Activated CD8-positive, alpha-beta memory T cell treated with anti-CD3 and anti-CD28 coated beads, Interleukin-2, amount 50 U/mL, for 48 hours (primary cell): ENCODE measurements around the gene PLPPR5.
"Not testable (repeated sequence)": the region's sequence is repeated elsewhere in the genome, so short reads cannot be mapped to it uniquely, and the experiment has no call there.

Source experiments
- DNase-seq: peaks from one replicate; pipeline ENCODE4 v3.0.0-alpha.2; 2020

PLPPR5 gene

DNA sequence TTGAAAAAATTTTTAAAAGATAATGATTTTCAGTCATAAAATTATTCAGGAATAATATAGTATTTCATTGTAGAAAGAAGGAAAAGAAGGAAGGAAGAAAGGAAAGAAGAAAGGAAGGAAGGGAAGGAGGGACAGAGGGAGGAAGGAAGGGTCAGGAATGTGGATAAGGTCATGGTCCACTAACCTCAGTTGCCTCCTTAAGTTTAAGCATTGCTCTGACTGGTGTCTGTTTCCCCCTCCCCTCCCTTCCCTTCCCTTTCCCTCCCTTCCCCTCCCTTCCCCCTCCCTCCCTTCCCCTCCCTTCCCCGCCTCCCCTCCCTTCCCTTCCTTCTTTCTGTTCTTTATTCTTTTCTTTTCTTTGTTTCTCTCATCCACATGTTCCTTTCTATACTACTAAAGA lies 95.7 kb downstream of the PLPPR5 start:
- no peak for DNase-seq

DNA sequence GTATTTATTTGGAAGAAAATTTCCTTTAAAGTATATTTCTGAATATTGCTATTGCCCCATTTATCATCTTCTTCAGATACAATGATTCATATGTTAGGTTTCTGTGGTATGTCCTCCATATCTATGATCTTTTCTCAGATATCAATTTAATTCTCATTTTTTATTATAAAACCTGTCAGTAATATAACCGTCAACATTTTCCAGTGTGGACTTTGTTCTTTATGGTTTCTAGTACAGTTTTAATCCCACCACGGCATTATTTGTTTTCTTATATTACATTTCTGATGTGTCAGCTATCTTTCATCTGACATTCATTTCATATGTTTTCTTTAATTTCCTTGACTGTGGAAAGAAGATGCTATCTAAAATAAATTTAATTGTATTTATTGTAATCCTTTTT lies 97.9 kb downstream of the PLPPR5 start:
- no peak for DNase-seq

DNA sequence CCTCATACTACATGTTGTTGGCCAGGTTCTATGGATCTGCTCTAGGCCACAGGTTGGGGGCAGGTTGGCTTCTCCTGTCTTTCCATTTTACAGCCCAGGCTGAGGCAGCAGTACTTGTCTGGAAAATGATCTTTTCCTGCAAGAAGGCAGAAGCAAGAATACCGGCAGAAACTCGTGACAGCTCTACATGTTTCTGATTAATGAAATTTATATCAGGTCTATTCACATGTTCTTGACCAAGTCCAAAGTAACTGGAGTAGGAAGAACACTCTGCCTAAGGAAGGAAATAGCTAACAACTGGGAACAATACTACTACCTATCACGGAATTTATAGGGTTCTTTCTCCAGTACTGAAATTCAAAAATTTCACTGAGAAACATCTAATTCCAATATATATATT lies 98.3 kb downstream of the PLPPR5 start:
- DNase-seq: no peak

DNA sequence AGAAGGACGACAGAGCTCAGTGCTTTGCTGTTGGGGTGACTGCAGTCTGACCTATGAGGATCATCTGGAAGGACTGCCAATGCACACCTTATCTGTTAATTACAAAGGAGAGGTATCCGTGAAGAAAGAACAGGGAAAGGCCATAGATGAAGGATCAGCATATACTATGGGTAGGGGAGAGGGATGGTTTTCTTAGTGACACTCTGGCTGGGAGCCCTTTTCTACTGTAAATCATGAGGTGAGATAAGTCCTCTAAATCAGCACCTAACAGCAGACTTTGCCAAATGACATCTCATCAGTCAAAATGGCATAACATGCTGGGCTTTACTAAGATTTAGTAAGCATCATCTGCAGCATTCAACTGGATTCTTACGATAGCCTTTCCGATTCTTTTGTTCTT lies 100.0 kb downstream of the PLPPR5 start:
- DNase-seq: no peak

DNA sequence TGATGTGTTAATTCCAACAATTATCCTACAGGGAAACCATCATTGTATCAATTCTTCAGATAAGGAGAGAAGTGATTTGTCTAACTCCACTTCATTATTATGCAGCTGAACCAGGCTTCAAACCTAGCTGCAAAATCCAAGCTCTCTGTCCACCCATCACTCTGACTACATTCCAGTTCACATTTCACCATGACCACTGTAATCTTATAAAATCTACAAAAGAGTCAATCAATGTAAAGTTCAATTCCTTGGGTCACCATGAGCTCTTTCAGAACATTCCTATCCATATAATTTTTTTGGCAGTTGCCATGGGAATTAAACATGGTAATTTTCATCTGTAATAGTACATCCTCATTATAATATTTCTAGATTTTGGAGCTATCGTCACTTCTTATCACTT lies 100.9 kb downstream of the PLPPR5 start:
- DNase-seq: no peak

DNA sequence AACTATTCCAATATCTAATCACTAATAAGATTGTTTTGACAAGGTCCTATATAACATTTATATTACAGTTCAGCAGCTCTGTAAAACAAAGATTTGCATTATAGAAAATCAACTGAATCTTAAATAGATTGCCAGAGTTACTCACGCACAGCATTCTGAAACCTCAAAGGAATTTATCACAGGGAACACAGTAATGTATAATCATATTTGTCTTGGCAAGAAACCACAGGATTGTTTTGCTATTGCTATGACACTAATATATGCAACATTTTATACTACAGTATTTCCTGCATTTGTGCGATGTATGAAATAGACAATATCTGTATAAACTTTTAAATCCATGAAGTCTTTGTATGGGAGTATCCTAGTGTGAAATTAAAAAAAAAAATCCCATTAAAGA lies 101.4 kb downstream of the PLPPR5 start:
- DNase-seq: no peak

DNA sequence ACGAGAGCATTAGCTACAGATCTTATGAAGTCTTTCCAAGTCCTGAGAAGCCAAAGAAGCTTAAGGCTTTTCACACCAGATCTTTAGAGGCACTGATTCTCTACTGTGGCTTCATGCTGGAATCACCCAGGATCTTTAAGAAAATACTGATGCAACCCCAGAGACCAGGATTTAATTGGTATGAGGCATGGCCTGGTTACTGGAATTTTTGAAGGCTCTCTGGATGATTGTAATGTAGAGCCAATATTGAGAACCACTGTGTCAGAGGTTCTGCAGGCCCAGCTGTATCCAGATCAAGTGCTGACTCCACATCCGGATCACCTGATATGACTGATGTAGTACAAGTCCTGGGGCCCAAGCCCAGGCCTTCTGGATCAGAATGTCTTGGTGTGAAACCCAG lies 105.7 kb downstream of the PLPPR5 start:
- DNase-seq: no peak

DNA sequence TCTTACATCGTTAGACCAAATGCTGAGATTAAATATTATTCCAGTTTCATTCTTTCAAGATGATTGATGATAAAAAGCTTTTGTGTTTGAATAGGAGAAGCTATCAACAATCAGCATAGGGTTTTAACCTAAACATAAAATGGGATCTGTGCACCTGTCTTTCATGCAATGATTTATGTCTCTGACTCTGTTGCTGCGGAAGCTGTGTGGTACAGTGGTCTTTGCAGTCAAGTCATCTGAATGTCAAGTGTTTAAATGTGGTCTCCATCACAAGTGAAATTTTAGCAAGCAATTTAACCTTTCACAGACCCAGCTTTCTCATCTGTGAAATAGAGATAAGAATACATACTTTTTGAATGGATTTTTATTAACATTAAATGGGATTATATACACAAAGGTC lies 107.2 kb downstream of the PLPPR5 start:
- DNase-seq: no peak

DNA sequence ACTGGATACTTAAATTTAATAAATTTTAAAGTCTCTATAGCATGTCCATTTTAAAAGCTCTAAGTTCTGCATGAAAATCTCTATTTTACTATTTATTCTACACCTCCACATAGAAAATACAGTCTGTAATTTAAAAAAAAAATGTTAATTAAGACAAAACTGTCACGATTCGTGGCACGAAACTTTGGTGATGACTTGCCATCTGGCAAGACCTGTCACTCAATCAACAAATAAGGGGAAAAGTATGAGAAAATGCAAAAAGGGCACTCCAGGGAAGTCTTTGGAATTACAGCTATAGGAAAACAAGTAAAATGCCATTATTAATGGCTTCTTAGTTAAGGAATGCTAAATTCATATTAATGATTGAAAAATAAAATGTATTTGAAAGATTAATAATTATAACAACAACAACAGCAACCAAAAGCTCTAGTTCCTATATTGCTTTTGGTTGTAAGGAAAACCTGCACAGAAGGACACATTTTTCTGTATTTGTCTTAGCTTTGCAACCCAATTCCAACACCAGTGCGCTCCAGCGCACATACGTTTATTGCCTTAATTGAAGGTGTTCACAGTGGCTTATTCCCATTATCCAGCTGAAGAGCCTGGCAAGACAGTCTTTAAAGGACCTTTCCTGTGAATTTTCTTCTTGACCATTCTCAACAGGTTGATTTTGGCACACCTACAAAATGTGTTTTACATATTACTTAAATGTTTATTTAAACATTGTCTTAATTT lies 107.8 kb downstream of the PLPPR5 start:
- DNase-seq: no peak

DNA sequence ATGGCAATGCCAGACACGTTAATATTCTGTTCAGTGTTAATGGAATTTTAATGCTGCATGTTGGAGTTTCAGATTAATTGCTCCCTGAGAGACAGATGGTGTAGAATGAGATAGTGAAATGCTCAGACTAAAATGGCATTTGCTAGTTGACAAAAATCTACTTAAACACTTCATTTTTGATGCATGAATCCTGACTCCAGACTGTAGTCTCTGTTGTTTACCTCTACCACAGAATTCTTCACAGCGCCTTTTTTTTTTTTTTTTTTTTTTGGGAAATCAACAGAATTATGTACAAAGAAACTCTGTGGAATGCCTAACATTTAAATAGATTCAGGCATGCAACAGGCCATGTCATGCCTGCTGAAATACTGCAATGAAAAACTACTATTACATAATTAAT lies 111.3 kb downstream of the PLPPR5 start:
- no peak for DNase-seq

DNA sequence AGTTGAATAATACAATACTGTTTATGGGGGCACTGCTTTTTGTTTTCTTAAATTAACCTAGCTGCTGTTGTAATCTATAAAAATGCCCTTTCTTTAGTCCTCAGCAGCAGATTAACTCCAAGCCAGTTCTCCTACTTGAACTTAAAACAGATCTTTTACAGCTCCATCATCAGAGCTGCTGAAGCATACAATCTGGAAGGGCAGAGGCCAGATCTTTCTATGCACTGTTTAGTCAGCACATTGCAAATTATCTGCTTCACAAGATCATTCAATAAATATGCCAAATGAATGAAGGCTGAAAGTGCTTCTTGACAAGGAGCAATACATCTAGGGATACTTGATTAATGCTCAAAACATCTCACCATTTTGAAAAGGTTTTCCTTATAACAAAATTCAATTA lies 115.8 kb downstream of the PLPPR5 start:
- DNase-seq: no peak

DNA sequence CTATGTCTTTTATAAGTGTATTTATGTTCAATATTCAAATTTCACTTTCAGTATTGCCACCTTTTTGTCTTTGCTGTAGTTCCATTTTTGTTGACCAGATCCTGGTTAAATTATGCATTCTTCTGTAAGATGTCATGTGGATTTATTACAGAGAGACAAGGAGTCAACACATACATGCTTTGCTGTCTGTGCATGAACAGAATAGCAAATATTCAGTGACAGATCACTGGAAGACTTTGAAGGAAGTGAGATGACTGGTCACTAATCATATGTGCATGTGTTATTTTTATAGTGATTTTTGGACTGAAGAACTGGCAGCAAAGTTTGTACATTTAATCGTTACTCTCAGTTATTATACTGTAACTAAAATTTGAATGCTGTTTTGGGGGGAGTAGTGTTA lies 117.2 kb downstream of the PLPPR5 start:
- no peak for DNase-seq

DNA sequence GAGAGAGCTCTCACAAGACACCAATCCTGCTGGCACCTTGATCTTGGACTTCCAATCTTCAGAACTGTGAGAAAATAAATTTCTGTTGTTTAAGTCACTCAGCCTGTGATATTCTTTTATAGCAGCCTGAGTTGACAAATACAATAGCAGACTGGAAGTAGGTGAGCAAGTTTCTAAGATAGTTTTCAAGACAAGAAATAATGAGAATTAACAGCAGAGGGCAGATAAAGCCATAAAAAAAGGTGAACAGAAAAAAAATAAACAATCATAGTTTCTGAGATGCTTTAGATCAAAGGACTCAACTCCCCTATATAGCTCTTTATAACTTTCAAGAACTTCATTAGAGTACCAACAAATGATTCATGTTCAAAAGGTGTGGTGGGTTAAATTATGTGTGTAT lies 119.8 kb downstream of the PLPPR5 start:
- no peak for DNase-seq

DNA sequence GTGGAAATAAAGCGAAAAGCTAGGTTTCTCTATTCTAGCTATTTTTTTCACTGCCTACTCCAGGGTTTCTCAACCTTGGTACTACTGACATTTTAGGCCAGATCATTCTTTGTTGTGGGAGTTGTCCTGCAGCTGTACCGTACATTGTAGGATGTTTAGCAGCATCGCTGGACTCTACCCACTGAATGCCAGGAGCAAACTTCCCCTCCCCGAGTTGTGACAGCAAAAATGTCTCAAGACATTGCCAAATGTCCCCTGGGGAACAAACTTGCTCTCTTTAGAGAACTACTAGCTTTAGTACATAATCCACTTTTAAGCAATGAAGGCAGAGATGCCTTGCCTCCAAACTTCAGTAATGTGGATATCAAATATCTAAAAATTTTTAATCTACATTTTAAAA lies 122.8 kb downstream of the PLPPR5 start:
- no peak for DNase-seq

DNA sequence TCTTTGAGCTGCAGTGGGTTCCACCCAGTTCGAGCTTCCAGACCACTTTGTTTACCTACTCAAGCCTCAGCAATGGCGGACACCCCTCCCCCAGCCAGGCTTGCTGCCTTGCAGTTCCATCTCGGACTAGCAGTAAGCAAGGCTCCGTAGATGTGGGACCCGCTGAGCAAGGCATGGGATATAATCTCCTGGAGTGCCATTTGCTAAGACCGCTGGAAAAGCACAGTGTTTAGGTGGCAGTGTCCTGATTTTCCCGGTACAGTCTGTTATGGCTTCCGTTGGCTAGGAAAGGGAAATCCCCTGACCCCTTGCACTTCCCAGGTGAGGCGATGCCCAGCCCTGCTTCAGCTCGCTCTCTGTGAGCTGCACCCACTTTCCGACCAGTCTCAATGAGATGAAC lies 123.4 kb downstream of the PLPPR5 start:
- not testable (repeated sequence) for DNase-seq

DNA sequence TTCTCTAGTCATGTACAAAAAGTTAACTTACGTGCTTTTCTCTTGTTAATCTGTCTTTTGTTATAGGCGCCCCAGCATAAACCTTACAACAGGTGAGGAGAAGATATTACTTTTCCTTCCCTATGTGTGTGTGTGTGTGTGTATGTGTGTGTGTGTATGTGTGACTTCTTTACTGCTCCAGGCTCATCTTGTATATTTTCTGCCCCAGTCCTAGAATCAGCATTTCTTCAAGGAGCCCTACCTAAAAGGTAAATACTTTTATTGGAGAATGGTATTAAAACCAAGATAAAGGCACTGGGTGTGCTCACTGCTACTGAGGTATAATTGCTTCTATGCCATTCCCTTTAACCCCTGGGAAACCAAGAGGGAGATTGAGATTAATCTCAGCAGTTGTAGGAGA lies 129.8 kb downstream of the PLPPR5 start:
- DNase-seq: no peak

DNA sequence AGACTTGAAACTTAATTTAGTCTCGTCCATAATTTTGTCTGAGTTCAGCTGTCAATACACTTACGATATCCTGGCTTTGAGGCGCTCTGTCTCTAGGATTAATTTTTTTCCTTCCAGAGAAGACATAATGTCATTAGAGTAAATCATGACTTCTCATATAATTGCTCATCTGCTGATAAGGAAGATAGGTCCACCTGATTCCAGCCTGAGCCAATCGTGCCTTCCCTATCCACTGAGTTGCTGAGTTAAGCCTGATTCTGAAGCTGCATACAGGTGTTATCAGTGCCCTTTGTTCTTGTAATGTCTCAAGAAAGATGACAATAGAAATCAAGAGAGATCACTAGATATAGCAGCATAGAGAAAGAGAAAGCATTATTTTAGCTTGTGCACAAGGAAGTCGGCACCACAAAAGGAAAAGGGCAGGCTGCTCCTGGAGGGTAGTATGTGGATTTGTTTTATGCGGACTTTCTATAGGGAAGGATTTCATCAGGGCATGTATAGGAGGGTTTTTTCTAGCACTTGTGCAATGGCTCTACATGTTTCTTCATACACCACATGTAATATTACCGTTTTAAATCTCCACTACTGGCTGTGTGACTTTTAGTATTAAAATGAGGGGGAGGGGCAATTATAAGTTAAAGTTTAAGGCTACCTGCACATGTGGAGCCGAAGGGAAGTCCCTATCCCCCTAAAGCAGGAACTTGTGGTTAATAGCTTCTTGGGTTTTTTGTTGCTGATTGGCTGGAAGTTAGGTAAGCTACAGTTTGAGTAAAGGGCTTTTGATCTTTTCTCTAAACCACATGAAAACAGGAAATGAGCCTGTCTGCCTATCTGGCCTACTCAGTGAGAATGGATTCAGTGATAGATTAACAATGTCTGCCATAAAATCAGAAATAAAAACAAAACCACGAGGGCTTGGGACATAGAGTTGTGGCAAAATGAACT lies 133.4 kb downstream of the PLPPR5 start:
- DNase-seq: no peak

DNA sequence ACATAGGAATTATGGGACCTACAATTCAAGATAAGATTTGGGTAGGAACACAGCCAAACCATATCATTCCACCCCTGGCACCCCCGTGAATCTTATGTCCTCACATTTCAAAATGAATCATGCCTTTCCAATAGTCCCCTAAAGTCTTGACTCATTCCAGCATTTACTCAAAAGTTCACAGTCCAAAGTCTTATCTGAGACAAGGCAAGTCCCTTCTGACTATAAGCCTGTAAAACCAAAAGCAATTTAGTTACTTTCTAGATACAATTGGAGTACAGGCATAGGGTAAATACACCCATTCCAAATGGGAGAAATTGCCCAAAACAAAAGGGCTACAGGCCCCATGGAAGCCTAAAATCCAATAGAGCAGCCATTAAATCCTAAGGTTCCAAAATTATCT lies 138.9 kb downstream of the PLPPR5 start:
- DNase-seq: no peak

DNA sequence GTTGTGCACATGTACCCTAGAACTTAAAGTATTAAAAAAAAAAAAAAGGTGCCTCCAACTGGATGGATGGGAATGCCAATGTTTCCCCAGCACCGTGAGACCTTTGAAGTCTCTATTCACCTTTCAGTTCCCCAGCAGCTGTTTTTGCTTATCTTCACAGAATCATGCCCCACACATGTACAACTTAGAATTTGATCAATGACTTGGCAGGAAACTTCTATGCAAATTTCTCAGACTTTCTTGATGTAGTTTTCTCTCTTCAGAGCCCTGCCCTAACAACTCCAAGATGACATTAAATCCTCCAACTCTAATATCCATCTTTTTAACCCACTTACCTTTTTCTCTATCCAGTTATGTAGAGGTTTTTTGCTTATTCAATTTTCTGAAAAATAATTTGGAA lies 144.3 kb downstream of the PLPPR5 start:
- no peak for DNase-seq

DNA sequence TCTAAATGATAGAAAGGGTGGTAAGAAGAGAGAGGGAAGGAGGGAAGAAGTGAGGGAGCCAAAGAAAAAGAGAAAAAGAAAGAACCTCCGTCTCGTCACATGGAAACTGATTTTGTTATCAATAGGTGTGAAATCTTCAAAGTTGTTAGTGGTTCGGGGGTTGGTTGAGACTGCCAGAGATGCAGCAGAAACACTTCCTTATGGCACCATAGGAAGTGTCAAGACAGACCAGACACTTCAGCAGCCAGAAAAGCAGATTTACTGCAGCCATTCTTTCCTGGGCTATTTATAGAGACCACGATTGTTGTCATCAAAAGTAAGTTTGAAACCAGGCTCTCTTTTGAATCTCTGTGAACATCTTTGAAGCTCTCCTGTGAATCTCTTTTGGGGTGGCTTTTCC lies 150.5 kb downstream of the PLPPR5 start:
- no peak for DNase-seq

DNA sequence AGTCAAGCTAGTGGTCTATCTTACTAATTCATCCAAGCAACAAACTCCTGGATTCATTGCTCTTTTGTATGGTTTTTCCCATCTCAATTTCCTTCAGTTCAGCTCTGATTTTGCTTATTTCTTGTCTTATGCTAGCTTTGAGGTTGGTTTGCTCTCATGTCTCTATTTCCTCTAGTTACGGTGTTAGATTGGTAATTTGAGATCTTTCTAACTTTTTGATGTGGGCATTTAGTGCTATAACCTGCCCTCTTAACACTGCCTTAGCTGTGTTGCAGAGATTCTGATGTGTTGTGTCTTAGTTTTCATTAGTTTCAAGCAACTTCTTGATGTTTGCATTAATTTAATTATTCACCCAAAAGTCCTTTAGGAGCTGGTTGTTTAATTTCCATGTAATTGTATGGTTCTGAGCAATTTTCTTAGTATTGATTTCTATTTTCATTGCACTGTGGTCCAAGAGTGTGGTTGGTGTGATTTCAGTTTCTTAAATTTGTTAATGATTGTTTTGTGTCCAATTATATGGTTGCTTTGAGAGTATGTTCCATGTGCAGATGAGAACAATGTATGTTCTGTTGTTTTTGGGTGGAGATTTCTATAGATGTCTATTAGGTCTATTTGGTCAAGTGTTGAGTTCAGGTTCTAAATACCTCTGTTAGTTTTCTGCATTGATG lies 154.6 kb downstream of the PLPPR5 start:
- no peak for DNase-seq

DNA sequence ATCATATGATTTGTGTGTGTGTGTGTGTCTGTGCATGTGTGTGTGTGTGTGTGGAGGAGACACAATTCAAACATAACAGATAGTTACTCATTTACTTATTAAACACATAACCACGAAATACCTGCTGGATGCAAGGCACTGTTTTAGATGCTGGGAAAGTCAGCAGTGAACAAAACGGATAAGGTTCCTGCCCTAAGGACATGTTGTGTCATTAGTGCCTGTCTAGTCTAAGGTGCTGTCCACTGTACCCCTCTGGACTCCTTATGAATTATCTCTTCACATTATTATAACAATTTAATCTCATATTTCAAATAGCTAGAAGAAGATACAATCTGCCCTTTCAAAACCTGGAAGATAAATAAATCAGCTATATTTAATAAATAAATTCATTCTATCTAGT lies 162.4 kb downstream of the PLPPR5 start:
- no peak for DNase-seq
